ENCODE results near the gene NRL. TPM values are rescaled to one million over a fixed set of nuclear protein-coding genes. Genes with fewer than 3 reads are reported as not detected.

The NRL gene
- total RNA-seq, 1 experiment from 2014 or later, result 0.66 TPM

DNA sequence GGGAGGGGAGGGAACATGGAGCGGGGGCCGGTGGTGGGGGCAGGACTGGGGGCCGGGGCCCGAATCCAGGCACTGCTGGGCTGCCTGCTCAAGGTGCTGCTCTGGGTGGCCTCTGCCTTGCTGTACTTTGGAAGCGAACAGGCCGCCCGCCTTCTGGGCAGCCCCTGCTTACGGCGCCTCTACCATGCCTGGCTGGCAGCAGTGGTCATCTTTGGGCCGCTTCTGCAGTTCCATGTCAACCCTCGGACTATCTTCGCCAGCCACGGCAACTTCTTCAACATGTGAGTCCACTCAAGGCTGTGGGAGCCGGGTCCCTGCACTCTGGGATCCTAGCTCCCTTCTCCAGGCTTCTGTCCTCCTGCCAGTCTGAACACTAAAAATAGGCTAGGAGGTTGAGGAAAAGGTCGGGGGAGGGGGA, 16.8 kb upstream of the NRL start:
- intact Hi-C loops (cut with micrococcal nuclease), result no loop called here
- TF ChIP-seq, protein P1, sequence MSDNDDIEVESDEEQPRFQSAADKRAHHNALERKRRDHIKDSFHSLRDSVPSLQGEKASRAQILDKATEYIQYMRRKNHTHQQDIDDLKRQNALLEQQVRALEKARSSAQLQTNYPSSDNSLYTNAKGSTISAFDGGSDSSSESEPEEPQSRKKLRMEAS (IDR thresholded peaks at IDR 0.05), result no peak
- TF ChIP-seq JUND (IDR thresholded peaks at IDR 0.05) (no peak), EGR1 (IDR thresholded peaks at IDR 0.05; ENCODE audit: low read depth) (no peak), POLR2A (IDR thresholded peaks at IDR 0.05; ENCODE audit: borderline replicate concordance, extremely low read depth, insufficient read depth, insufficient read length) (no peak), SIN3A (IDR thresholded peaks at IDR 0.05; ENCODE audit: low read depth) (no peak), ZNF274 (IDR thresholded peaks at IDR 0.05; ENCODE audit: low read depth, low read length) (no peak), YY1 (IDR thresholded peaks at IDR 0.05; ENCODE audit: extremely low read depth, insufficient replicate concordance, low read depth, low read length) (no peak), EZH2 (IDR thresholded peaks at IDR 0.05) (no peak), ZFX (IDR thresholded peaks at IDR 0.05) (no peak), EZH2phosphoT487 (IDR thresholded peaks at IDR 0.05; ENCODE audit: borderline replicate concordance) (no peak)
- TF ChIP-seq, protein P2, sequence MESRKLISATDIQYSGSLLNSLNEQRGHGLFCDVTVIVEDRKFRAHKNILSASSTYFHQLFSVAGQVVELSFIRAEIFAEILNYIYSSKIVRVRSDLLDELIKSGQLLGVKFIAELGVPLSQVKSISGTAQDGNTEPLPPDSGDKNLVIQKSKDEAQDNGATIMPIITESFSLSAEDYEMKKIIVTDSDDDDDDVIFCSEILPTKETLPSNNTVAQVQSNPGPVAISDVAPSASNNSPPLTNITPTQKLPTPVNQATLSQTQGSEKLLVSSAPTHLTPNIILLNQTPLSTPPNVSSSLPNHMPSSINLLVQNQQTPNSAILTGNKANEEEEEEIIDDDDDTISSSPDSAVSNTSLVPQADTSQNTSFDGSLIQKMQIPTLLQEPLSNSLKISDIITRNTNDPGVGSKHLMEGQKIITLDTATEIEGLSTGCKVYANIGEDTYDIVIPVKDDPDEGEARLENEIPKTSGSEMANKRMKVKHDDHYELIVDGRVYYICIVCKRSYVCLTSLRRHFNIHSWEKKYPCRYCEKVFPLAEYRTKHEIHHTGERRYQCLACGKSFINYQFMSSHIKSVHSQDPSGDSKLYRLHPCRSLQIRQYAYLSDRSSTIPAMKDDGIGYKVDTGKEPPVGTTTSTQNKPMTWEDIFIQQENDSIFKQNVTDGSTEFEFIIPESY (IDR thresholded peaks at IDR 0.05; ENCODE audit: extremely low read depth, insufficient replicate concordance, low read length), result no peak
- POLR2A ChIA-PET, result interaction anchor here (3.0 kb wide), 1 partner anchor 17 kb away, joined by 8 read pairs; the partner anchor contains the start of genes DCAF11 and NRL
- H3K4me3 ChIP-seq (replicated peaks in 1 of 2; ENCODE audit: low read depth in 1 of 2, low read length in 2 of 2), result no peak overlapping the region
- RAD21 ChIA-PET (ENCODE audit: low non-redundant PET in 1 of 2, low total read pairs in 2 of 2, uncharacterized antibody in 2 of 2, unreplicated experiment in 2 of 2), result no interaction called here
- no peaks in the 10 kb centered on the region for H3K9me3 ChIP-seq (ENCODE audit: control insufficient read depth in 1 of 2, insufficient read depth in 1 of 2, low read depth in 1 of 2, low read length in 2 of 2)
- DNase-seq (ENCODE audit: low read depth, low spot score) (no peak), ATAC-seq (no peak)
- no peak overlapping the region for H3K9ac ChIP-seq (ENCODE audit: low read length)
- BruUV-seq (replicated peaks), result no TSS peak
- H3K27ac ChIP-seq (ENCODE audit: low read depth, low read length), result no peak overlapping the region
- H3K4me1 ChIP-seq (ENCODE audit: control insufficient read depth in 1 of 2, insufficient read depth in 2 of 2, low read length in 2 of 2), result peaks cover 7 to 9% of the 10 kb centered on the region in 2 experiments; a peak in 3 of 4 replicates
- H2AFZ ChIP-seq (ENCODE audit: low read depth, low read length, poor library complexity, severe bottlenecking), result no peak overlapping the region
- no peaks in the 10 kb centered on the region for H3K36me3 ChIP-seq (ENCODE audit: control insufficient read depth in 1 of 2, insufficient read depth in 2 of 2, low read length in 2 of 2)
- peaks cover 1% of the 10 kb centered on the region; the same call in 1 of the 2 replicates for H3K79me2 ChIP-seq (ENCODE audit: insufficient read depth, low read length)
- no peak overlapping the region for H3K4me2 ChIP-seq (ENCODE audit: low read length)
- H4K20me1 ChIP-seq (ENCODE audit: insufficient read depth), result no peaks in the 10 kb centered on the region
- CTCF ChIA-PET, result no interaction called here
- H3K9me2 ChIP-seq (ENCODE audit: insufficient read depth), result no peaks in the 10 kb centered on the region
- no peaks in the 10 kb centered on the region for H3K27me3 ChIP-seq (ENCODE audit: insufficient read depth, low read length)

Data from HCT116 (cell line).